ENCODE measurements around the gene CRACR2A.

The CRACR2A gene

GRCh38 chr12:3752741-3753486, at the start of gene CRACR2A:
Gene CRACR2A, minus strand, starts transcription at chr12:3753109. Its CDS starts 56,110 bp downstream, at chr12:3696999.
- Histone ChIP-seq H3K9ac (ENCODE audit: low read length) (peak within 1 kb of the TSS; percentile 89), H3K4me1 (ENCODE audit: low read length) (peaks cover 15% of the 10 kb centered on the region), H4K20me1 (ENCODE audit: insufficient read depth, low read length) (no peaks in the 10 kb centered on the region), H3K79me2 (ENCODE audit: low read length) (peaks cover 44% of the 10 kb centered on the region), H3K9me3 (ENCODE audit: insufficient read depth, low read length) (no peaks in the 10 kb centered on the region), H3K27me3 (ENCODE audit: low read depth, low read length) (no peaks in the 10 kb centered on the region), H3K36me3 (replicated peaks; ENCODE audit: low read depth, low read length) (peaks cover 4% of the 10 kb centered on the region), H3K4me2 (ENCODE audit: low read length) (peak within 1 kb of the TSS; percentile 86), H3K4me3 (ENCODE audit: low read length) (peak within 1 kb of the TSS; percentile 86), H3K27ac (ENCODE audit: low read length) (peak within 1 kb of the TSS; percentile 46), H2AFZ (ENCODE audit: low read depth, low read length) (peak within 1 kb of the TSS; percentile 92)
- TF ChIP-seq CTCF (IDR thresholded peaks at IDR 0.05; ENCODE audit: low read depth, low read length) = peak; percentile 60
- TF ChIP-seq EZH2phosphoT487 (IDR thresholded peaks at IDR 0.05; ENCODE audit: low read depth) = no peak

- no peak overlapping the region for H3K4me2 ChIP-seq (ENCODE audit: low read length)
- H3K27ac ChIP-seq (ENCODE audit: low read length) = no peak overlapping the region
- H3K9me3 ChIP-seq (ENCODE audit: insufficient read depth, low read length) = no peaks in the 10 kb centered on the region
- TF ChIP-seq CTCF (IDR thresholded peaks at IDR 0.05; ENCODE audit: low read depth, low read length) = no peak
- TF ChIP-seq EZH2phosphoT487 (IDR thresholded peaks at IDR 0.05; ENCODE audit: low read depth) = no peak
- H3K36me3 ChIP-seq (replicated peaks; ENCODE audit: low read depth, low read length) = no peaks in the 10 kb centered on the region
- no peaks in the 10 kb centered on the region for H3K79me2 ChIP-seq (ENCODE audit: low read length)
- no peaks in the 10 kb centered on the region for H3K27me3 ChIP-seq (ENCODE audit: low read depth, low read length)
- H2AFZ ChIP-seq (ENCODE audit: low read depth, low read length) = no peak overlapping the region
- H3K4me1 ChIP-seq (ENCODE audit: low read length) = peaks cover 39% of the 10 kb centered on the region
- H3K4me3 ChIP-seq (ENCODE audit: low read length) = no peak overlapping the region
- no peak overlapping the region for H3K9ac ChIP-seq (ENCODE audit: low read length)
- no peaks in the 10 kb centered on the region for H4K20me1 ChIP-seq (ENCODE audit: insufficient read depth, low read length)
Measured at GRCh38 chr12:3797531-3798048, 44.7 kb upstream of the CRACR2A start.

GRCh38 chr12:3795492-3796133, 42.7 kb upstream of the CRACR2A start:
- H3K79me2 ChIP-seq (ENCODE audit: low read length) = no peaks in the 10 kb centered on the region
- no peaks in the 10 kb centered on the region for H3K36me3 ChIP-seq (replicated peaks; ENCODE audit: low read depth, low read length)
- H3K27me3 ChIP-seq (ENCODE audit: low read depth, low read length) = no peaks in the 10 kb centered on the region
- peaks cover 20% of the 10 kb centered on the region for H3K4me1 ChIP-seq (ENCODE audit: low read length)
- no peak overlapping the region for H3K27ac ChIP-seq (ENCODE audit: low read length)
- H2AFZ ChIP-seq (ENCODE audit: low read depth, low read length) = no peak overlapping the region
- H4K20me1 ChIP-seq (ENCODE audit: insufficient read depth, low read length) = no peaks in the 10 kb centered on the region
- no peaks in the 10 kb centered on the region for H3K9me3 ChIP-seq (ENCODE audit: insufficient read depth, low read length)
- TF ChIP-seq EZH2phosphoT487 (IDR thresholded peaks at IDR 0.05; ENCODE audit: low read depth) = no peak
- no peak for TF ChIP-seq CTCF (IDR thresholded peaks at IDR 0.05; ENCODE audit: low read depth, low read length)
- H3K9ac ChIP-seq (ENCODE audit: low read length) = no peak overlapping the region
- H3K4me3 ChIP-seq (ENCODE audit: low read length) = no peak overlapping the region
- H3K4me2 ChIP-seq (ENCODE audit: low read length) = peak overlapping the region; percentile 33

- TF ChIP-seq EZH2phosphoT487 (IDR thresholded peaks at IDR 0.05; ENCODE audit: low read depth) (no peak), CTCF (IDR thresholded peaks at IDR 0.05; ENCODE audit: low read depth, low read length) (no peak)
Measured at GRCh38 chr12:3795066-3795465, 42.2 kb upstream of the CRACR2A start.

More at GRCh38 chr12:3795066-3795465, 42.2 kb upstream of the CRACR2A start:
- H3K27ac ChIP-seq (ENCODE audit: low read length) = no peak overlapping the region
- no peaks in the 10 kb centered on the region for H3K36me3 ChIP-seq (replicated peaks; ENCODE audit: low read depth, low read length)
- H3K4me3 ChIP-seq (ENCODE audit: low read length) = no peak overlapping the region
- no peaks in the 10 kb centered on the region for H4K20me1 ChIP-seq (ENCODE audit: insufficient read depth, low read length)
- no peaks in the 10 kb centered on the region for H3K79me2 ChIP-seq (ENCODE audit: low read length)
- no peaks in the 10 kb centered on the region for H3K9me3 ChIP-seq (ENCODE audit: insufficient read depth, low read length)
- no peak overlapping the region for H3K4me2 ChIP-seq (ENCODE audit: low read length)
- H3K4me1 ChIP-seq (ENCODE audit: low read length) = peaks cover 16% of the 10 kb centered on the region
- H3K27me3 ChIP-seq (ENCODE audit: low read depth, low read length) = no peaks in the 10 kb centered on the region
- H3K9ac ChIP-seq (ENCODE audit: low read length) = no peak overlapping the region
- no peak overlapping the region for H2AFZ ChIP-seq (ENCODE audit: low read depth, low read length)
